Esophagus muscularis mucosa (tissue), 4 donors: ENCODE data around the gene ATP8B3. TPM values are rescaled to one million over a fixed set of nuclear protein-coding genes. Genes with fewer than 3 reads are reported as not detected.

Experiments
- DNase-seq: peaks from one replicate; pipeline ENCODE4 v3.0.0-alpha.2; 2017; ENCODE audit errors: extremely low spot score
- H3K27ac ChIP-seq, 4 donors: fragments of 200-600 bp; sonication (generic); replicated peaks in 1 of 4; 1 replicate in 3 of 4; 2 replicates in 1 of 4; pipeline ENCODE4 v1.5.1; 2016 to 2019; ENCODE audit warnings: mild to moderate bottlenecking in 1 of 4
- H3K27me3 ChIP-seq, 4 donors: fragments of 200-600 bp; sonication (generic); one replicate each; pipeline versions ENCODE4 v1.5.1 to v1.6.0; 2016 to 2019
- H3K36me3 ChIP-seq, 4 donors: fragments of 200-600 bp; sonication (generic); one replicate each; pipeline ENCODE4 v1.5.1; 2016 to 2019
- H3K4me1 ChIP-seq, 4 donors: fragments of 200-600 bp; sonication (generic); one replicate each; pipeline ENCODE4 v1.5.1; 2016 to 2019
- H3K4me3 ChIP-seq, 4 donors: fragments of 200-600 bp; sonication (generic); 1 replicate in 2 of 4; 2 replicates in 2 of 4; pipeline ENCODE4 v1.5.1; 2016 to 2019; ENCODE audit warnings: mild to moderate bottlenecking in 4 of 4, moderate library complexity in 1 of 4
- H3K9me3 ChIP-seq, 4 donors: fragments of 200-600 bp; sonication (generic); 1 replicate in 3 of 4; 2 replicates in 1 of 4; pipeline ENCODE4 v1.5.1; 2016 to 2019
- EP300 ChIP-seq: sonication (generic); formaldehyde crosslinking; IDR thresholded peaks from one replicate; pipeline ENCODE4 v1.6.1; 2017; ENCODE audit warnings: antibody characterized with exemption
- POLR2A ChIP-seq: fragments of 450-650 bp; IDR thresholded peaks from one replicate; pipeline ENCODE4 v1.6.1; 2017; ENCODE audit warnings: antibody characterized with exemption, moderate library complexity, mild to moderate bottlenecking, low read depth
- POLR2AphosphoS5 ChIP-seq, 2 donors: sonication (generic); formaldehyde crosslinking; IDR thresholded peaks; one replicate each; pipeline ENCODE4 v1.6.1; 2017; ENCODE audit warnings: antibody characterized with exemption in 2 of 2
- WGBS: methylation state at CpG from one replicate; pipeline ENCODE4 v1.1.5; 2018; 5-methylcytosine and 5-hydroxymethylcytosine counted together
- intact Hi-C: fragments of 100-400 bp; cut with DNase I; formaldehyde crosslinking; loops from one replicate; pipeline ENCODE4 v1.15.1; 2023
- total RNA-seq, 4 donors: library from RNA; depleted of rRNA; stranded (reverse); fragments of >200 nt; gene quantifications; one replicate each; pipeline versions ENCODE4 v1.1.0 to v1.2.1, GENCODE V29; 2016
- TF ChIP-seq, protein P1 (sequence below), 3 experiments: fragments of 200-600 bp in 2 of 3; fragments of 450-650 bp in 1 of 3; sonication (generic) in 2 of 3; IDR thresholded peaks; one replicate each; pipeline ENCODE4 v1.5.1; 2017 to 2019; ENCODE audit warnings: antibody characterized with exemption in 3 of 3, mild to moderate bottlenecking in 2 of 3, moderate library complexity in 1 of 3

The ATP8B3 gene
- total RNA-seq, 4 donors from 2014 or later, result 0.19 to 0.92 (median 0.66) TPM

DNA sequence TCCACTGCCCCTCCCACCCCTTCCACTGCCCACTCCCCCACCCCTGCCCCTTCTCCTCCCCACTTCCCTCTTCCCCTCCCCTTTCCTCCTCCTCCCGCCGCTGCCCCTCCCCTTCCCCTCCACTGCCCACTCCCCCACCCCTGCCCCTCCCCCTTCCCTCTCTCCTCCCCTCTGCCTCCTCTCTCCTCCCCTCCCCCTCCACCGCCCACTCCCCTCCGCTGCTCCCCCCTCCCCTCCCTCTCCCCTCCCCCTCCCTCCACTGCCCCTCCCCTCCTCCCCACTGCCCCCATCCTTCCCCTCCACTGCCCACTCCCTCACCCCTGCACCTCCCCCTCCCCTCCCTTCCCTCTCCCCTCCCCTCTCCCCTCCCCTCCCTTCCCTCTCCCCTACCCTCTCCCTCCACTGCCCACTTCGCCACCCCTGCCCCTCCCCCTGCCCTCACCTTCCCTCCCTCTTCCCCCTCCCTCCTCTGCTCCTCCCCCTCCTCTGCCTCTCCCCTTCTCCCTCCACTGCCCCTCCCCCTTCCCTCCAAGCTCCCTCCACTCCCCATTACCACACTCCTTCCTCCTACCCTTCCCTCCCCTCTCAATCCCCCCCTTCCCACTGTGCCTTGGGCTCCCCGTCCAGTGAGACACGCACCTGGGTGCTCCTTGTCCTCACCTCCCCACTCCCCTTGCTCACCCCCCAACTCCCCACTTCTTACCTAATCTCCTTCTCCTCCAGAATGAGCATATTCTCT, 21.9 kb downstream of the ATP8B3 start:
- 35% methylated on average over 2 of the region's 7 CpGs for WGBS

GRCh38 chr19:1789261-1790041, 22.6 kb downstream of the ATP8B3 start:
- Histone ChIP-seq H3K4me3 (peak overlapping the region; percentile 13 to 32 (median 22)), H3K36me3 (no peaks in the 10 kb centered on the region), H3K27me3 (peaks cover 0 to 88% (median 15%) of the 10 kb centered on the region in 4 donors), H3K27ac (no peak overlapping the region), H3K9me3 (no peaks in the 10 kb centered on the region), H3K4me1 (peaks cover 0 to 15% (median 14%) of the 10 kb centered on the region in 4 donors)
- TF ChIP-seq POLR2AphosphoS5 (IDR thresholded peaks at IDR 0.05) (no peak), EP300 (no peak), POLR2A (no peak)
- TF ChIP-seq, protein P1, sequence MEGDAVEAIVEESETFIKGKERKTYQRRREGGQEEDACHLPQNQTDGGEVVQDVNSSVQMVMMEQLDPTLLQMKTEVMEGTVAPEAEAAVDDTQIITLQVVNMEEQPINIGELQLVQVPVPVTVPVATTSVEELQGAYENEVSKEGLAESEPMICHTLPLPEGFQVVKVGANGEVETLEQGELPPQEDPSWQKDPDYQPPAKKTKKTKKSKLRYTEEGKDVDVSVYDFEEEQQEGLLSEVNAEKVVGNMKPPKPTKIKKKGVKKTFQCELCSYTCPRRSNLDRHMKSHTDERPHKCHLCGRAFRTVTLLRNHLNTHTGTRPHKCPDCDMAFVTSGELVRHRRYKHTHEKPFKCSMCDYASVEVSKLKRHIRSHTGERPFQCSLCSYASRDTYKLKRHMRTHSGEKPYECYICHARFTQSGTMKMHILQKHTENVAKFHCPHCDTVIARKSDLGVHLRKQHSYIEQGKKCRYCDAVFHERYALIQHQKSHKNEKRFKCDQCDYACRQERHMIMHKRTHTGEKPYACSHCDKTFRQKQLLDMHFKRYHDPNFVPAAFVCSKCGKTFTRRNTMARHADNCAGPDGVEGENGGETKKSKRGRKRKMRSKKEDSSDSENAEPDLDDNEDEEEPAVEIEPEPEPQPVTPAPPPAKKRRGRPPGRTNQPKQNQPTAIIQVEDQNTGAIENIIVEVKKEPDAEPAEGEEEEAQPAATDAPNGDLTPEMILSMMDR (IDR thresholded peaks at IDR 0.05), result no peak
- DNase-seq, result no peak
- 12% methylated on average over 5 of the region's 59 CpGs for WGBS
- intact Hi-C loops, result loop anchor here (2.0 kb wide), 1 partner anchor 35 kb away; no protein-coding TSS in a partner anchor

More for the DNA sequence above, 21.9 kb downstream of the ATP8B3 start:
- Histone ChIP-seq H3K9me3 (no peaks in the 10 kb centered on the region), H3K27ac (no peak overlapping the region), H3K36me3 (no peaks in the 10 kb centered on the region), H3K4me3 (peak overlapping the region in 2 of 4 donors; percentile 13 to 22), H3K4me1 (peaks cover 0 to 15% (median 14%) of the 10 kb centered on the region in 4 donors), H3K27me3 (peaks cover 0 to 88% (median 15%) of the 10 kb centered on the region in 4 donors)
- DNase-seq, result no peak
- TF ChIP-seq EP300, result no peak
- TF ChIP-seq POLR2A, result no peak
- TF ChIP-seq, protein P1 (IDR thresholded peaks at IDR 0.05), result no peak
- TF ChIP-seq POLR2AphosphoS5 (IDR thresholded peaks at IDR 0.05), result no peak
- intact Hi-C loops, result no loop called here

- H3K4me3 ChIP-seq, result no peak overlapping the region
- no peak for DNase-seq
- H3K9me3 ChIP-seq, result peaks cover 0 to 12% (median 6%) of the 10 kb centered on the region in 4 donors
- intact Hi-C loops, result no loop called here
- 84% methylated on average over 8 of the region's 8 CpGs for WGBS
- peaks cover 0 to 96% (median 19%) of the 10 kb centered on the region in 4 donors for H3K27me3 ChIP-seq
- H3K36me3 ChIP-seq, result no peaks in the 10 kb centered on the region
- H3K27ac ChIP-seq, result no peak overlapping the region
- peaks cover 0 to 15% (median 14%) of the 10 kb centered on the region in 4 donors for H3K4me1 ChIP-seq
- TF ChIP-seq EP300 (no peak), POLR2AphosphoS5 (IDR thresholded peaks at IDR 0.05) (no peak), POLR2A (no peak)
- TF ChIP-seq, protein P1 (IDR thresholded peaks at IDR 0.05), result no peak
These were observed 25.0 kb downstream of the ATP8B3 start for GRCh38 chr19:1787116-1787515.

- Histone ChIP-seq H3K27ac (no peak overlapping the region), H3K36me3 (no peaks in the 10 kb centered on the region), H3K4me1 (peaks cover 0 to 15% (median 14%) of the 10 kb centered on the region in 4 donors), H3K4me3 (no peak overlapping the region), H3K9me3 (peaks cover 0 to 17% (median 10%) of the 10 kb centered on the region in 4 donors), H3K27me3 (peaks cover 0 to 96% (median 19%) of the 10 kb centered on the region in 4 donors)
- TF ChIP-seq POLR2A, result no peak
- TF ChIP-seq, protein P1 (IDR thresholded peaks at IDR 0.05), result no peak
- no peak for TF ChIP-seq POLR2AphosphoS5 (IDR thresholded peaks at IDR 0.05)
- no peak for TF ChIP-seq EP300
- no peak for DNase-seq
- intact Hi-C loops, result no loop called here
- 58% methylated on average over 3 of the region's 8 CpGs for WGBS
These were observed 25.4 kb downstream of the ATP8B3 start for GRCh38 chr19:1786668-1787067.
